Iris pigment epithelial cell (primary cell): ENCODE measurements around the gene SPOCK3.
"Not testable (repeated sequence)": the region's sequence is repeated elsewhere in the genome, so short reads cannot be mapped to it uniquely, and the experiment has no call there.

Experiments used
- DNase-seq: peaks from one replicate; pipeline ENCODE4 v3.0.0-alpha.2; 2011; ENCODE audit warnings: low read depth

SPOCK3 gene

DNA sequence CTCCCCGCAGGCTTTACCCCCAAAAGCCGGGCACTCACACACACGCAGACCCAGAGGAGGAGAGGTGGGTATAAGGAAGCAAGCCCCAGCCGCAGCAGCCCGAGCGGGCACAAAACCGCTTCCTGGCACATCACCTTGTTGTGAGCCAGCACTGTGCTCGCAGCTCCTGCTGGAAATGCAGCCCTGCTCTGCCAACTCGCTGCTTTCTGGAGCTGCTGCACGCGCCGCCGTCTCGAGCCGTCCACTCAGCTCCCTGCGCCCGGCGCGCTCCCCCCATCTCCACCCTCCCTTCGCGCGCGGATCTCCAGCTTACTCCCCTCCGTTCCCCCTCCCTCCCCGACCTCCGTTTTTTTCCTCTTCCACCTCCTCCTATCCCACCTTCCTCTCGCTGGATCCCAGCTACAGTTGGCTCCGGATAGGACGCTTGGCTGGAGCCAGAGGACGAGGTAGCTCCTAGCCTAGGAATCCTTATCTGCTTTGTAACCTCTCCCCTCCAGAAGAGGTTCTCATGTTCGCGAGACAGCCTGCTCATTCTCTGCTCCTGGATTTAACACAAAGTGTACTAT, at the start of gene SPOCK3:
Gene SPOCK3, minus strand, starts transcription at position 179 of the 566 bp plus-strand sequence.
- DNase-seq, result peak; percentile 31

DNA sequence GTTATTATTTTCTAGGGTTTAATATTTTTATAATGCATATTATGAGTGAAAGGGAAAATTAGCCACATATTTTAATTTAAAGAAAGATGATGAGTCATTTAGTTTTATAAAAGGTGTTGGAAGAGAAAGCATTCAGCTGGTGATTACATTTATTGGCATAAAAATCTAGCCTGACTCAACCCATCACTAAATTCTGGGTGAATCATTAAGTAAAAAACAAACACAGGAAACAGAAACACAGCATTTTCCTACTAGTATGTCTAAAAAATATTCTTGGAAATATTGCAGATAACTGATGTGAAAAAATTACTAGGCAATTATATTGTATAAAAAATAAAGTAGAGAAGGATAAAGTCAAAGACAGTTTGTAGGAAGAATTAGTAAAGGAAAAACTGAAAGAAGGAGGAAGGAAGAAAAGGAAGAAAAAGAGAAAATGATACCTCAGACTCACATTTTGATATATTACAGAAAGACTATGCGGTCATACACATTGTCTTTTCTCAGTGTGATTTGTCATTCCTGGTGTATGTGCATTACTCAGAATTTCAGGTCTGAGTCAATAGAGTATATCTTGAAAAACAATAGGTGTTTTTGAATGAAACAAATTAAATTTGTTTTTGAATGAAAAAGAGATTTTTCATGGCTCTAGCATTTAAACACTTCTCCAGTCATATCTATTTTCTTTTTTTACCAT, 48.0 kb upstream of the SPOCK3 start:
- DNase-seq, result peak; percentile 3

DNA sequence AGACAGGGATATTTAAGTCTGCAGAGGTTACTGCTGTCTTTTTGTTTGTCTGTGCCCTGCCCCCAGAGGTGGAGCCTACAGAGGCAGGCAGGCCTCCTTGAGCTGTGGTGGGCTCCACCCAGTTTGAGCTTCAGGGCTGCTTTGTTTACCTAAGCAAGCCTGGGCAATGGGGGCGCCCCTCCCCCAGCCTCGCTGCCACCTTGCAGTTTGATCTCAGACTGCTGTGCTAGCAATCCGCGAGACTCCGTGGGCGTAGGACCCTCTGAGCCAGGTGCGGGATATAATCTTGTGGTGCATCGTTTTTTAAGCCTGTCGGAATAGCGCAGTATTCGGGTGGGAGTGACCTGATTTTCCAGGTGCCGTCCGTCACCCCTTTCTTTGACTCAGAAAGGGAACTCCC, 47.3 kb upstream of the SPOCK3 start:
- DNase-seq, result not testable (repeated sequence)

DNA sequence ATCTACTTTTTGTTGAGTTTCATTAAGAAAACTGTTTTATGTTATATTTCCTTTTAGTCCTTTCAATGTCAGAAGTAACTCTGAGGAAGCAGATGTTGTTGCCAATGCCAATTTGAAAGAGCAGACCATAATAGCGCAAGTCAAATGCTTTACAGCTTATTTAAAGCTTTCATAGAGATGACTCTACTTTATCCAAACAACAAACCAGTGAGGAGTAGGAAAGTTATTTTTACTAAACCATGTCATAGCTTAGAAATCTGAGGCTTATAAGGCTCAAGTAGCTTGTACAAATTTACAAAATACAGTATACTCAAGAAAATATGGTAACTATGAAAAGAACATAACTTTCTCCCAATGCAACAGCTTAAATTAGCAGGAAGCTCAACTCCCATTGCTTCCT, 40.1 kb upstream of the SPOCK3 start:
- peak; percentile 14 for DNase-seq

DNA sequence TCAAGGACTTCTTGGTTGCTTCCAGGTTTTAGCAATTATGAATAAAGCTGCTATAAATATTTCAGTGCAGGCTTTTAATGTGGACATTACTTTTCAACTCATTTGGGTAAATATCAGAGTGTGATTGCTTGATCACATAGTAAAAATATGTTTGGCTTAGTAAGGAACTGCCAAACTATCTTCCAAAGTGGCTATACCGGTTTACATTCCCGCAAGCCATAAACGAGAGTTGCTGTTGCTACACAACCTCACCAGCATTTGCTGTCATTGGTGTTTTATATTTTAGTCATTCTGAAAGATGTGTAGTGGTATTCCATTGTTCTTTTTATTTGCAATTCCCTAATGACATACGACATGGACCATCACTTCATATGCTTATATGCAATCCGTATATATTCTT, 30.9 kb upstream of the SPOCK3 start:
- no peak for DNase-seq

DNA sequence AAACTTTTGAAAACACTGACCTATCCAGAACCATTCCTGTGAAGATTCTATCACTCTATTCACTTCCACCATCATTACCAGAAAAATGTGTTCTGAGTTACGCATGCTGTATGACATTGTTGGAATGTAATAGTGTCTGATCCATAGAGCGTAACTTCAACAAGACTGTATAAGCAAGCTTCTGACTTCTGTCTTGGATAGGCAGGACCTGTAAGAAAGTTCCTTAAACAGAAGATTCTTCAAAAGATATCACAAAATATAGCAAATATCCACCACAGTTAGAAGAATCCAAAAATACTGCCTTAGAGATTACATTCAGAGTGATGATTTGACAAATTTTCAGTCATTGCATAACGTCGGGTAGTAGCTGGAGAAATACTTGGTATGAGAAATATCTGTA, 14.0 kb upstream of the SPOCK3 start:
- no peak for DNase-seq

DNA sequence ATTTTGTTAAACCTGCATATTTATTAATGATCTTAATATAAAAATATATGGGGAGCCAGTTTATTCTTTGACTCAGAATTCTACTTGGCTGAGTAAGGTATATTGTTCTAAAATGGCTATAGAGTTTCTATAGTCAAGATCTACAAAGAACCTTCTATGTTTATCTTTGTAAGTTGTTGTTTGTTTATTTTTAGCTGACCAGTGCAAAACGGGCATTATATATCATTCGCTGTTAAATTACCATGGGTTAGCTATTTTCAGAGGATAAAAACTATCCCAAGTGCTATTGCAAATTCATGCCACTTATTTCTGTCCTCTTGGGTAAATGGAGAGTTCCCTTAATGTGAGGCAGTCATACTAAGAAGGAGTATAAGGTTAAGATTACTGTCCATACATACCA, 5.3 kb upstream of the SPOCK3 start:
- no peak for DNase-seq

DNA sequence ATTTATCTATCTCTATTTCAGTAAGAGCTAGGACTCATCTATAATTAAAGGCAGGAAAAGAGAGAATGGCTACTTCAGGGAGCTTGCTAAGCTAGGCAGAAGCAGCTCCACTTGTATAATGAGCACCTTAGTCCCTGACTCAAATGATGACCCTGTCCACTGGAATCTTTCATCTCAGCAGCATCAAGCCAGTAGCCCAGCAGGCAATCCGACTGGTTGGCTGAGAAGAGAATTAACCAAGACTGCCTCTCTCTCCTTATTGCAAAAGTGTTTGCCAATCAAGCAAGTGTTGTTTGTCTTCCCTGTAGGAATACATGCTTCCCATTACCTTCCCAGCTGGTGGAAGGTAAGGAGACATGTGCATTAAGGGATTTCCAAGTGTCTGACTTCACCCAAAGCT, 3.9 kb upstream of the SPOCK3 start:
- no peak for DNase-seq

DNA sequence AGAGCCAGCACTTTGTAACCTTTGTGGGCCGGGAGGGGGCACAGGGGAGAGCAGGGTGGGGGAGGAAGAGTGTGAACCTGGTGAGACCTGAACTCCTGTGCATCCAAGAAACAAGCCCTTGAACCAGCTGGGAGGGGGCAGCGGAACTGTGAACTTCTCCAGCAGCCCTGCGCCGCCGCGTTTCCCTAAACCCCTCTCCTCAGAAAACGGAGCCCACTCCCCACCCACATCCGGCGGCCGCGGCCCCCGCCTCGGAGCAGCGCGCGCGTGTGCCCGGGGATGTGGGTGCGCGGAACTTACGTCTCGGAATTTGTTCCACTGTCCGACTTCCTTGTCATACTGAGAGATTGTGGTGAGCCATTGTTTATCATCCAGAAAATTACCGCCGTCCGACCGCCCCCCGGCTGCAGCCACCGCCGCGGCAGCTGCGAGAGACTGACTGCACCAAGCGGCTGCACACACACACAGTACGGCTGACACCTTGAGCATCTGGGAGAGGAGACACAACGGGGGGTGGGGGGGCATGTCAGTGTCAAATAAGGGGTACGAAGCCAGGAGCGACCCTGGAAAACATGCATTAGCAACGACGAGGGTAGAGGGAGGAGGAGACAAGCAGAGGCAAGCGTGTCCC, 494 bp downstream of the SPOCK3 start:
- peak; percentile 9 for DNase-seq

DNA sequence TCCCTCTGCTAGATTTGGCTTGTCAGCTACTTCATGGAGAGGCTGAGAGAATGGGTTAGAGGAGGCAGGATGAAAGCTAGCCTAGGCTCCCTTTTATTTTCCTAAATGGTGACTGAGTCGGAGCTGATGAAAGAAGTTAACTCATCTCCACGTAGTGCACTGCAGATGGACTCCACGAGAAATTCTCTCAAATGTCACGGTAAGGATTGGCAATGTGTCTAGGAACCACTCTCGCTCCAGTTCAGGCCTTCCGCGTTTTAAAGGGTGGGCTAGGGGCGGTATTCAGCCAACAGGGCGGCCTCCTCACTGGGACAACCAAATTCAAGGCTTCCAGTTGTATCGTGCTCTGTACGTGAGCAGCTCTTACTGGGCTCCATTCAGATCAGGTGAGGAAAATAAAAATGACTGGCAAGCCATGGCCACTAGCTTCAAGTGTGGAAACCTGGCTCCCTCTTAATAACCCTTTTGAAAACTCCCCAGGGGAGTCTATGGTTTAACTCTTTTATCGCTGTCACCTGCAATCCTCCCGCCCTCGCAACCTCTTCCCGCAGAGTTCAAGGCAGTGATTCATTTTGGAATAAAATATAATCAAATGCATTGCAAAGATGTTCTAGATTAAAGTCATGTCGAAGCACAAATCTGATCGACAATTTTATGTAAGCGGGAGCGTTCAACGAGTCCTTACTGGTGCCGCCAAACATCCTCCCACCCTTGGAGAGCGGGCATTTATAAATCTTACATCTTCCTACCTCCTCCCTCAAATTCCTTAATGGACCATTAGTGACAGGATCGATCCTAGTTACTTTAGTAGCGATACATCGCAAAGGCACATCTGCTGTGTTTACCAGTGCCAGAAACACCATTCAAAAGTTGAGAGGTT, 1.2 kb downstream of the SPOCK3 start:
- no peak for DNase-seq

DNA sequence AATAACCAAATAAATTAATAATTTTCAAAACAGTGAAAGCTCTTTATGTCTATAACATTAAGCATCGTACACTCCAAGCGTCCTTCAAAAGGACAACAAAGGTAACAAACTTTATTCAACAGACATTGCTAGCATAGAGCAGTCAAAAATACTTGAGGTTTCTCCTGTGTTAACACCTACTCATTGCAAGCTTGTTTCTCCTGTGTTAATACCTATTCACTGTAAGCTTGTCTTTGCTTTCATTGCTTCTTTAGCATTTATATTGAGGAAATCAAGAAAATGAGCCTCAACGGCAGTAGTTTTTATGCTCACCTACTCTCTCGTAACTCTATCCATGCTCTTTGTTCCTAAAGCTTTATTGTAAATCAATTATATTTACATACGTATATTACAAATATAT, 3.5 kb downstream of the SPOCK3 start:
- no peak for DNase-seq

DNA sequence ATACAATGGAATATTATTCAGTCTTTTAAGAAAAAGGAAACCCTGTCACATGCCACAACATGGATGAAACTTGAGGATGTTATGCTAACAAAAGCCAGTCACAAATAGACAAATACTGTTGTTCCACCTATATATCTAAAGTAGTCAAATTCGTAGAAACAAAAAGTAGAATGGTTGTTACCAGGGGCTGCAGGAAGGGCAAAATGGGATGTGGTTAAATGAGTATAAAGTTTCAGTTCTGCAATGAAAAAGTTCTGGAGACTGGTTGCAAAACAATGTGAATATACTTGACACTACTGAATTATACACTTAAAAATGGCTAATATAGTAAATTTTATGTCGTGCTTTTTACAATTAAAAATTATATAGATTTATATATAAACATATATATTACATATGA, 12.2 kb downstream of the SPOCK3 start:
- no peak for DNase-seq

DNA sequence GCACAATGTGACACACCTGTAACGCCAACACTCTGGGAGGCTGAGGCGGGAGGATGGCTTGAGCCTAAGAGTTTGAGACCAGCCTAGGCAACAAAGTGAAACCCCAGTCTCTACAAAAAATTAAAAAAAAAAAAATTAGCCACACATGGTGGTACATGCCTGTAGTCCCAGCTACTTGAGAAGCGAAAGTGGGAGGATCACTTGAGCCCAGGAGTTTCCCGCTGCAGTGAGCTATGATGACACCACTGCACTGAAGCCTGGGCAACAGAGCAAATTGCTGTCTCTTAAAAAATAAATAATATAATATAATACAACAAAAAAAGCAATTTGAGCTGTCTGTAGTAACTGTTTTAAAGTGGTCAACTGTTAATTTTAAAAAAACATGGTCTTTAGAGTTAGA, 13.2 kb downstream of the SPOCK3 start:
- no peak for DNase-seq

DNA sequence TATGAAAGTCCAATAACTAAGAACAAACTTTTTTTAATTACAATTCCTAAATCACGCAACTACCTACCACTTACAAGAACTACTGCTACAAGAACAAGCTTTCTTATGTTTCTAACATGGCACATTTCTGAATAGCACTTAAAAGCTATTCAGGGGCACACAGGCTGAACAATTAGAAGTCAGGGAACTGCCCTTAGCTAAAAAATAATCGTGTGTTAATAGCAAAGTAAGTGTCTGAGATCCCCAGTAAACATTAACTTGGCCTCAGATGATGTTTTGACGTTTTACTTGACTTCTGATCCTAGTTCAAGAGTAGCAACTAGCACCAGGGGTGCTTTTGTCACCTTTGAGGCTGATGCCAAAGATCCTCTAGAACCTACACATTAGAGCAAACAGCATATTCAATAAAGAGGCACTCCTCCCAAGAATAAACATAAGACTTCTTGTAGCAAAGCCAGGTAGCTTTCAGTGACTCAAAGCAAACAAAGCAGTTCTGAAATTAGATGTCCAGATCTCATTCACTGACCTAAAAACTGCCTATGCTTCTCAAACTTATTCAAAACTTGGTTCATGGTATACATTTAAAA, 16.2 kb downstream of the SPOCK3 start:
- DNase-seq, result no peak

DNA sequence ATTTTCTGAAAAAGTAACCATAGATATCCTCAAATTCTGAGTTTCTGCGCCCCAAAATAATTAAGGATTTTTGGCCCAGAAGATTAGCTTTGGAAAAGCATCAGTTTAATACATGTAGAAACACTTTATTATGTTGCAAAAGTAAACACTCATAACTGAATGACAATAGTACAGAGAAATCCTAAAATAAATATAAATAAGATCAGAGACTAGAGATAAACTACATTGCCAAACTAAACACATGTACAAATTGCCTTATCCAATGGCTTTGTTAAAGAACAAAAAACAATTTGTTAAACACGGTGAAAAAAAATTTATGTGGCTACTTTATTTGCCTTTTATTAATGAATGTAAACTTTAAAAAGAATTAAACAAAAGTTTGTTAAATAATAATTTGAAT, 17.5 kb downstream of the SPOCK3 start:
- DNase-seq, result no peak

DNA sequence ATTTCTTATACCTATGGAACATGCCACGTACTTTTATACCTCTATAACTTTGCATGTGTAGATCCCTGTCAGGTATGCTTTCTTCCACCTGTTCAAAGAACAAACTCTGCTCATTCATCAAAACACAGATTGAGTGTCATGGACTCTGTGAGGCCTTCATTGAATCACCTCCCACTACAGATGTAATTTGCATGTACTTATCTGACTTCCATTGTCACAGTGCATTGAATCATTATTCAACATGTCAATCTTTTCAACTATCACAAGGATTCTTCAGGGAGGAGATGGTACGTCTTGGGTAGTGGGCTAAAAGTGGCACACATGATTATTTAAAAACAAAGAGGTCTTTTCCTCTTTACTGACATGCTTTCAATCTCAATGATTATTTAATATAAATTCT, 24.1 kb downstream of the SPOCK3 start:
- DNase-seq, result no peak

DNA sequence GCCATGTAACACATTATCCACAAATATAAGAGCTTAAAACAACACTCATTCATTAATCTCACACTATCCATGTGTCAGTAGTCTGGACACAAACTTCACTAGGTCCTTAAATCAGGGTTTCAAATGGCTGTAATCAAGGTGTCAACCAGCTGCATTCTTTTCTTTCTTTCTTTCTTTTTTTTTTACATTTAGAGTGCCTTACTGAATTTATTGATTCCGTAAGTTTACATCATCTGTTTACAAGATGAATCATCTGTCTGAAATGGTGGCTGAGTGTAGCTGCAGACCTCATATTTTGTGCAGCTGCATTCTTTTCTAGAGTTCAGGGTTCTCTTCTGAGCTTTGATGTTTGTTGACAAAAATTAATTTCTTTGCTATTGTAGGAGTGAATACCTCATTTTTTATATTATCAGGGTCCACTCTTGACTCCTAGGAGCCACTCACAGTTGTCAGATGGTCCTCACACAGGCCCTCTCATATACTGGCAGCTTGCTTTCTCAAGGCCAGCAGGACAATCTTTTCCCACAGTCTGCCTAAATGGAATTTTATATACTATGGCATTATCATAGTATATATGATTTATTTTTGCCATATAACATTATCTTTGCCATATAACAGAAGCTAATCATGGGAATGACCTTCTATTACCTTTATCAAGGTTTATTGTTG, 37.8 kb downstream of the SPOCK3 start:
- DNase-seq, result peak; percentile 23

DNA sequence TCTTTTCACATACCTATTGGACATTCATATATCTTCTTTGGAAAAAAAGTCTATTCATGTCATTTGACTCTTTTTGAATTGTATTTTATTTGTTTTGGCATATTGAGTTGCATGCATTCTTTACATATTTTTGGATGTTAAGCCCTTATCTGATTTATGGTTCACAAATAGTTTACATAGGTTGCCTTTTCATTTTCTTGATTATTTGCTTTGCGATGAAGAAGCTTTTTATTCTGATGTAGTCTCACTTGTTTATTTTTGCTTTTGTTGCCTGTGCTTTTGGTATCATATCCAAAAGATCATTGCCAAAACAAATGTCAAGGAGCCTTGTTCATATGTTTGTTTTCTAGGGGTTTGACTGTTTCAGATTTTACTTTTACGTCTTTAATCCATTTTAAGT, 43.9 kb downstream of the SPOCK3 start:
- DNase-seq, result no peak

DNA sequence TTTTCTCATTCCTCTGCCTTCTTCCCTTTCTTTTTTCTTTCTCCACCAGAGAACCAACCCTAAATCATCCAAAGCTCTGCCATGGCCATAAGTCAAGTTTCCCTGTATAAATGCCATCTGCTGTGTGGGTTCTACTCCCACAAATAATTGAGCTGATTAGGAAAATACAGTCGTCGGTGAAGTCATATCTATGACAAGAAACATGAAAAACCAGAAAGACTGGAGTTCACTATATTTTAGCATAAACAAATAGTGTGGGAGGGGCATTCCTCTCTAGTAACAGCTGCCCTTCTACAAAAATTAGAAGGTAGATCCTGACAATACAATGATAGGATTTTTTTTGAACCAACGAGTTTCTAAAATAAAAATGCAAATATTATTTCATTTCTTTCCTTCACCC, 48.8 kb downstream of the SPOCK3 start:
- DNase-seq, result no peak

DNA sequence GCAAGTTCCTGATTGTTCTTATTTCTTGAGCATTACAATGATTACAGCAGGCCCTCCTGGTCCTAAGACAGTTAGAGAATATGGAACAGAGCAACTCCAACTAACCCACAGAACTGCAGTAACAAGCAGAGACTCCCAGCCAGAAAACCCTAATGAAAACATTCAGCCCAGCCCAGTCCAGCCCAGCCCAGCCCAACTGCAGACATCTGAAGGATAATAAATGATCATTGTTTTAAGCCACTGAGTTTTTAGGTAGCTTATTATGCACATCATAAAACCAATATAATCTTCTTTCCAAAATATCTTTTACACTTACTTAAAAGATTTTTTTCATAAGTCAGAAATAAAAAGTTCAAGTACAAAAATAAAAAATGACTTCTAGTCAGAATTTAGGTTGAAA, 51.3 kb downstream of the SPOCK3 start:
- DNase-seq, result no peak

DNA sequence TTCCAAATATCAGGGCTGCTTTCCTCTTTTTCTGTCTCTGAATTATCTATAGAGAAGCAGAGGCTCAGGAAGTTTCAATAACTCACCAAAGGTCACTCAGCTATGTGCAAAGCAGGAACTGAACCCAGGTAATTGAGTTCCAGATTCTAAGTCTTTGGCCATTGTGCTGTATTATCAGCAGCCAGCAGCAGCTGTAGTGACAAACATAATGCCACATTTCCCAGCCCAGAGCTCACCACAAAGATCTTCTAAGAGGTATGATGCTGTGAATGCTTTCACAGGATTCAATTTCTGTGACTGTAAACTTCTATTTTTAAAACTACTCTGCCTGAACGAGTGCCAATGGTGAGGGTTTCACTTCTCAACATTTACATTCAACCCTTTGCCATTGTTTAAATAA, 56.4 kb downstream of the SPOCK3 start:
- no peak for DNase-seq
